ENCODE results near the gene COLQ.

GRCh38 chr3:15536856-15537255 lies 15.3 kb upstream of the COLQ start:
- TF ChIP-seq CTCF (IDR thresholded peaks at IDR 0.05) (no peak), POLR2A (IDR thresholded peaks at IDR 0.05) (no peak)

All from lower leg skin (tissue), 3 donors.